Lung microvascular endothelial cell (primary cell): ENCODE measurements around the gene ZNF407. TPM values are rescaled to one million over a fixed set of nuclear protein-coding genes. Genes with fewer than 3 reads are reported as not detected.

Experiments used
- DNase-seq, 2 donors: peaks; one replicate each; pipeline versions ENCODE4 v3.0.0 to v3.0.0-alpha.2; 2010; ENCODE audit warnings: low read depth in 2 of 2
- total RNA-seq: library from RNA; depleted of rRNA; stranded (reverse); fragments of >200 nt; gene quantifications from 2 replicates; pipeline ENCODE4 v1.2.1, GENCODE V29; 2014

Gene ZNF407
- total RNA-seq, 1 donor from 2014 or later, result 15.1 TPM

- no peak for DNase-seq
These were observed 514.1 kb downstream of the ZNF407 start for GRCh38 chr18:75111760-75112159.

GRCh38 chr18:75112186-75113096, 514.8 kb downstream of the ZNF407 start:
- no peak for DNase-seq

- no peak for DNase-seq
These were observed 515.8 kb downstream of the ZNF407 start for GRCh38 chr18:75113455-75113854.

- no peak for DNase-seq
These were observed 516.6 kb downstream of the ZNF407 start for GRCh38 chr18:75114231-75114764.

Other genes starting within 250 kb of the ZNF407 start
- not detected in 2 replicates for gene DIPK1C, start 140.6 kb upstream of the ZNF407 start, total RNA-seq
- 50.8 and 68.5 TPM in 2 replicates for gene CNDP2, start 101.5 kb upstream of the ZNF407 start, total RNA-seq
- not detected in 2 replicates for gene CNDP1, start 63.4 kb upstream of the ZNF407 start, total RNA-seq